Measurements from ENCODE around the gene MYBPH. TPM values are rescaled to one million over a fixed set of nuclear protein-coding genes. Genes with fewer than 3 reads are reported as not detected.

MYBPH gene
- total RNA-seq, 1 experiment from 2014 or later: not detected

DNA sequence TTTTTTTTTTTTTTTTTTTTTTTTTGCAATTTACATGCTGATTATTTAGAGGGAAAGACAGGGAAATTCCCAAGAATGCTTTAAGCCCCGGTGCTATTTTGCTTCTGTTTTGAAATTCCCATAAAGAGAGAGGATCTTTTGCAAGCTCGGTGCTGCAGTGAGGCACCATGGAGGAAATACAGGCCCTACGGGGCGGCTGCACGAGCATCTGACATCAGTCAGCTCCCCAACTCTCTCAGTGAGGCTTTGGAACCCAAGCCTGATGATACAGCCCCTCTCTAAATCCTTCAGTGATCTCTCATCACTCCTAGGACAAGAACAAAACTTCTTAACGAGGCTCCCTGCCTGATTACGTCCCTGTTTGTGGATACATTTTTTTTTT, 11.7 kb upstream of the MYBPH start:
- H4K5ac ChIP-seq (ENCODE audit: insufficient read length, low read depth, low read length): no peak overlapping the region
- H2AFZ ChIP-seq (ENCODE audit: low read length): no peak overlapping the region
- no peaks in the 10 kb centered on the region for H3K79me1 ChIP-seq (ENCODE audit: insufficient read depth, low read depth, low read length, poor library complexity, severe bottlenecking)
- H3K56ac ChIP-seq (ENCODE audit: insufficient read length, low read depth, low read length): no peak overlapping the region
- Mint-ChIP-seq H3K27me3 (ENCODE audit: low read depth) (no peaks in the 10 kb centered on the region; the same call in 1 of the 2 replicates), H3K36me3 (ENCODE audit: insufficient read depth in 1 of 3, low read depth in 3 of 3) (no peaks in the 10 kb centered on the region), H3K4me1 (peaks cover 29 to 36% of the 10 kb centered on the region in 2 experiments), H3K27ac (peak overlapping the region in 1 of 3 experiments; percentile 50; a peak in 2 of 7 replicates), H3K9me3 (no peaks in the 10 kb centered on the region; a peak in 2 of 5 replicates), H3K4me3 (peak overlapping the region in 1 of 2 experiments; percentile 24; a peak in 1 of 5 replicates)
- H2BK20ac ChIP-seq (ENCODE audit: low read depth, low read length, poor library complexity, severe bottlenecking): no peak overlapping the region
- no peak overlapping the region for H2BK120ac ChIP-seq (ENCODE audit: low read depth, low read length, poor library complexity, severe bottlenecking)
- no peak overlapping the region for H3K27ac ChIP-seq (ENCODE audit: insufficient read length, low read depth, low read length)
- no peaks in the 10 kb centered on the region for H3K79me2 ChIP-seq (ENCODE audit: insufficient read depth, low read length)
- peaks cover 3% of the 10 kb centered on the region for H3K23me2 ChIP-seq (ENCODE audit: insufficient read length, low read depth, low read length, poor library complexity, severe bottlenecking)
- H3K9me3 ChIP-seq (ENCODE audit: control insufficient read depth, low read depth, low read length): no peaks in the 10 kb centered on the region
- H2AK5ac ChIP-seq (ENCODE audit: insufficient read length, low read length): no peak overlapping the region
- H3K9ac ChIP-seq (ENCODE audit: extremely low read depth, insufficient read length, low read length): no peak overlapping the region
- no peak overlapping the region for H4K91ac ChIP-seq (ENCODE audit: insufficient read length, low read depth, low read length)
- H3K18ac ChIP-seq (ENCODE audit: insufficient read length, low read depth, low read length): no peak overlapping the region
- no peak overlapping the region for H3T11ph ChIP-seq (ENCODE audit: low read length)
- no CpG with 5 or more reads among the region's 7 CpGs for WGBS (ENCODE audit: extremely low coverage, insufficient read length, low lambda C conversion rate)
- no peak overlapping the region for H4K8ac ChIP-seq (replicated peaks; ENCODE audit: insufficient read length, low read depth, low read length)
- TF ChIP-seq, protein P1, sequence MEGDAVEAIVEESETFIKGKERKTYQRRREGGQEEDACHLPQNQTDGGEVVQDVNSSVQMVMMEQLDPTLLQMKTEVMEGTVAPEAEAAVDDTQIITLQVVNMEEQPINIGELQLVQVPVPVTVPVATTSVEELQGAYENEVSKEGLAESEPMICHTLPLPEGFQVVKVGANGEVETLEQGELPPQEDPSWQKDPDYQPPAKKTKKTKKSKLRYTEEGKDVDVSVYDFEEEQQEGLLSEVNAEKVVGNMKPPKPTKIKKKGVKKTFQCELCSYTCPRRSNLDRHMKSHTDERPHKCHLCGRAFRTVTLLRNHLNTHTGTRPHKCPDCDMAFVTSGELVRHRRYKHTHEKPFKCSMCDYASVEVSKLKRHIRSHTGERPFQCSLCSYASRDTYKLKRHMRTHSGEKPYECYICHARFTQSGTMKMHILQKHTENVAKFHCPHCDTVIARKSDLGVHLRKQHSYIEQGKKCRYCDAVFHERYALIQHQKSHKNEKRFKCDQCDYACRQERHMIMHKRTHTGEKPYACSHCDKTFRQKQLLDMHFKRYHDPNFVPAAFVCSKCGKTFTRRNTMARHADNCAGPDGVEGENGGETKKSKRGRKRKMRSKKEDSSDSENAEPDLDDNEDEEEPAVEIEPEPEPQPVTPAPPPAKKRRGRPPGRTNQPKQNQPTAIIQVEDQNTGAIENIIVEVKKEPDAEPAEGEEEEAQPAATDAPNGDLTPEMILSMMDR (conservative IDR thresholded peaks at IDR 0.05): no peak
- no peak overlapping the region for H2BK15ac ChIP-seq (ENCODE audit: low read depth, low read length)
- H3K27me3 ChIP-seq (ENCODE audit: insufficient read depth, low read length): no peaks in the 10 kb centered on the region
- H3K4me2 ChIP-seq (ENCODE audit: insufficient read depth, insufficient read length, low read length): no peak overlapping the region
- H3K4me1 ChIP-seq (ENCODE audit: insufficient read depth, low read length): peaks cover 6% of the 10 kb centered on the region; the same call in 1 of the 2 replicates
- H4K20me1 ChIP-seq (ENCODE audit: control insufficient read depth, insufficient read depth, insufficient read length): no peaks in the 10 kb centered on the region
- no peak overlapping the region for H2BK12ac ChIP-seq (ENCODE audit: insufficient read length, low read depth, low read length)
- H3K14ac ChIP-seq (ENCODE audit: insufficient read depth, low read length): no peak overlapping the region
- H3K23ac ChIP-seq (ENCODE audit: insufficient read length, low read depth, low read length): no peak overlapping the region
- no peak for DNase-seq
- no peak overlapping the region for H3K4ac ChIP-seq (ENCODE audit: low read depth, low read length)
- no peak overlapping the region for H2BK5ac ChIP-seq (ENCODE audit: insufficient read length, low read length)

Data from H9 (cell line).